H4 (cell line): ENCODE results near the gene SLIT1. TPM values are rescaled to one million over a fixed set of nuclear protein-coding genes. Genes with fewer than 3 reads are reported as not detected.

Source experiments
- DNase-seq: peaks from one replicate; pipeline ENCODE4 v3.0.0-alpha.2; 2015; ENCODE audit warnings: low spot score
- total RNA-seq: library from RNA; depleted of rRNA; stranded (reverse); fragments of >200 nt; shearing (Covaris generic); gene quantifications from 2 replicates; pipeline ENCODE4 v1.2.3, GENCODE V29; 2014

SLIT1 gene
- total RNA-seq, 1 experiment from 2014 or later: 0.10 TPM

GRCh38 chr10:97024168-97025073, 161.3 kb downstream of the SLIT1 start:
- peak; percentile 43 for DNase-seq

- no peak for DNase-seq
Measured at GRCh38 chr10:97023401-97024167, 162.2 kb downstream of the SLIT1 start.

GRCh38 chr10:97022616-97023015, 163.1 kb downstream of the SLIT1 start:
- no peak for DNase-seq

- no peak for DNase-seq
Measured at GRCh38 chr10:97020452-97021400, 165.0 kb downstream of the SLIT1 start.

- no peak for DNase-seq
Measured at GRCh38 chr10:97019213-97019844, 166.4 kb downstream of the SLIT1 start.

GRCh38 chr10:97018251-97019212, 167.2 kb downstream of the SLIT1 start:
- no peak for DNase-seq

- DNase-seq: no peak
Measured at GRCh38 chr10:97017474-97017903, 168.3 kb downstream of the SLIT1 start.

- DNase-seq: no peak
Measured at GRCh38 chr10:97016728-97017473, 168.9 kb downstream of the SLIT1 start.

GRCh38 chr10:97015240-97015639, 170.5 kb downstream of the SLIT1 start:
- no peak for DNase-seq

- DNase-seq: no peak
Measured at GRCh38 chr10:97013983-97014382, 171.8 kb downstream of the SLIT1 start.

- DNase-seq: no peak
Measured at GRCh38 chr10:97013568-97013967, 172.2 kb downstream of the SLIT1 start.

- DNase-seq: no peak
Measured at GRCh38 chr10:97012470-97012869, 173.3 kb downstream of the SLIT1 start.

- DNase-seq: no peak
Measured at GRCh38 chr10:97011397-97011796, 174.4 kb downstream of the SLIT1 start.

GRCh38 chr10:97010695-97011206, 175.0 kb downstream of the SLIT1 start:
- DNase-seq: no peak

GRCh38 chr10:97007417-97007816, 178.3 kb downstream of the SLIT1 start:
- no peak for DNase-seq

- no peak for DNase-seq
Measured at GRCh38 chr10:97006364-97006763, 179.4 kb downstream of the SLIT1 start.

GRCh38 chr10:97005349-97005748, 180.4 kb downstream of the SLIT1 start:
- DNase-seq: no peak

GRCh38 chr10:97004591-97004990, 181.2 kb downstream of the SLIT1 start:
- no peak for DNase-seq

GRCh38 chr10:97003804-97004201, 182.0 kb downstream of the SLIT1 start:
- DNase-seq: no peak
